ENCODE results near the gene MRPS34. TPM values are rescaled to one million over a fixed set of nuclear protein-coding genes. Genes with fewer than 3 reads are reported as not detected.

Gene MRPS34
- total RNA-seq, 1 donor from 2014 or later = 84.6 TPM

DNA sequence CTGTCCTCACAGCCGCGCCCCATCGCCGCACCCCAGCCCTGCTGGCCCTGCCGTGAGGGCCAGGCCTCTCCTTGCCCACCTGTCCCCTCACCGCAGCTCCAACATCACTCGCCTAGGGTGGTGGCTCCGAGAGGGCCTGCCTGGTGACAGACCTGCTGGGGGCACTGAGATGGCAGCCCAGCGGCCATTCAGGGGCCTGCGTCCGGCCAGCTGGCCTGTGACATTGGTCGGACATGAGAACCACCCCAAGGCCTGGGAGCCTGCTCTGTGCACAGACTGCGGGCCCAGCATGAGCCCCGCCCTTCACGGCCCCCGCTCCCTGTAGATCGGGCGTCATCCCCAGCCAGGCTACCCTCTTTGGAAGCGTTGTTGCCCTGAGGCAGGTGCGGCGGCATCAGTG lies 13.4 kb downstream of the MRPS34 start:
- H3K4me3 Mint-ChIP-seq (ENCODE audit: low read depth) = no peak overlapping the region
- peaks cover 4% of the 10 kb centered on the region for H3K36me3 Mint-ChIP-seq (ENCODE audit: insufficient read depth)
- DNase-seq (ENCODE audit: low spot score, unreplicated experiment) = no peak

DNA sequence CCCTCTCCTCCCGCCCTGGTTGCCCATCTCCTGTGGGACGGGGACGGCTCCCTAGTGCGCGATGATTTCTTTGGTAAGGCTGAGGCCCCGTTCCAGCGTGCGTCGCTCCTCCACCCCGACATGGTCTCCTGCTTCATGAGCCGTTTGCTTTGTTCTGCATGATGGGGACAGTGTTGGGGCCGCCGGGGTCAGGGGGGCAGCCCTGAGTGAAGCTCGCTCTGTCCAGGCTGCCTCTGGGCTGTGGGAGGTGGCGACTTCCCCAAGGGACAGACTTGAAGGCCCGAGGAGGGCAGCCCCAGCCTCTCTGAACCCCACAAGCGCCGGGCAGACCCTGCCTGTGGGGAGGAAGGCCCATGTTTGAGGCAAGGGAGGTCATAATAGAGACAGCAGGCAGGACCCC lies 14.0 kb downstream of the MRPS34 start:
- TF ChIP-seq, protein P1, sequence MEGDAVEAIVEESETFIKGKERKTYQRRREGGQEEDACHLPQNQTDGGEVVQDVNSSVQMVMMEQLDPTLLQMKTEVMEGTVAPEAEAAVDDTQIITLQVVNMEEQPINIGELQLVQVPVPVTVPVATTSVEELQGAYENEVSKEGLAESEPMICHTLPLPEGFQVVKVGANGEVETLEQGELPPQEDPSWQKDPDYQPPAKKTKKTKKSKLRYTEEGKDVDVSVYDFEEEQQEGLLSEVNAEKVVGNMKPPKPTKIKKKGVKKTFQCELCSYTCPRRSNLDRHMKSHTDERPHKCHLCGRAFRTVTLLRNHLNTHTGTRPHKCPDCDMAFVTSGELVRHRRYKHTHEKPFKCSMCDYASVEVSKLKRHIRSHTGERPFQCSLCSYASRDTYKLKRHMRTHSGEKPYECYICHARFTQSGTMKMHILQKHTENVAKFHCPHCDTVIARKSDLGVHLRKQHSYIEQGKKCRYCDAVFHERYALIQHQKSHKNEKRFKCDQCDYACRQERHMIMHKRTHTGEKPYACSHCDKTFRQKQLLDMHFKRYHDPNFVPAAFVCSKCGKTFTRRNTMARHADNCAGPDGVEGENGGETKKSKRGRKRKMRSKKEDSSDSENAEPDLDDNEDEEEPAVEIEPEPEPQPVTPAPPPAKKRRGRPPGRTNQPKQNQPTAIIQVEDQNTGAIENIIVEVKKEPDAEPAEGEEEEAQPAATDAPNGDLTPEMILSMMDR (IDR thresholded peaks at IDR 0.05; ENCODE audit: unreplicated experiment) = no peak
- peaks cover 6% of the 10 kb centered on the region for H3K36me3 Mint-ChIP-seq (ENCODE audit: insufficient read depth)
- H3K27ac Mint-ChIP-seq = no peak overlapping the region
- peaks cover 5% of the 10 kb centered on the region for H3K4me1 Mint-ChIP-seq (ENCODE audit: low read depth)
- H3K9me3 Mint-ChIP-seq (ENCODE audit: low read depth) = no peaks in the 10 kb centered on the region
- no peak for DNase-seq (ENCODE audit: low spot score, unreplicated experiment)
- H3K27me3 Mint-ChIP-seq = no peaks in the 10 kb centered on the region
- no peak overlapping the region for H3K4me3 Mint-ChIP-seq (ENCODE audit: low read depth)

More for the DNA sequence above, 13.4 kb downstream of the MRPS34 start:
- Mint-ChIP-seq H3K4me1 (ENCODE audit: low read depth) (peaks cover 5% of the 10 kb centered on the region), H3K9me3 (ENCODE audit: low read depth) (no peaks in the 10 kb centered on the region), H3K27ac (no peak overlapping the region), H3K27me3 (no peaks in the 10 kb centered on the region)
- TF ChIP-seq, protein P1 (IDR thresholded peaks at IDR 0.05; ENCODE audit: unreplicated experiment) = no peak

DNA sequence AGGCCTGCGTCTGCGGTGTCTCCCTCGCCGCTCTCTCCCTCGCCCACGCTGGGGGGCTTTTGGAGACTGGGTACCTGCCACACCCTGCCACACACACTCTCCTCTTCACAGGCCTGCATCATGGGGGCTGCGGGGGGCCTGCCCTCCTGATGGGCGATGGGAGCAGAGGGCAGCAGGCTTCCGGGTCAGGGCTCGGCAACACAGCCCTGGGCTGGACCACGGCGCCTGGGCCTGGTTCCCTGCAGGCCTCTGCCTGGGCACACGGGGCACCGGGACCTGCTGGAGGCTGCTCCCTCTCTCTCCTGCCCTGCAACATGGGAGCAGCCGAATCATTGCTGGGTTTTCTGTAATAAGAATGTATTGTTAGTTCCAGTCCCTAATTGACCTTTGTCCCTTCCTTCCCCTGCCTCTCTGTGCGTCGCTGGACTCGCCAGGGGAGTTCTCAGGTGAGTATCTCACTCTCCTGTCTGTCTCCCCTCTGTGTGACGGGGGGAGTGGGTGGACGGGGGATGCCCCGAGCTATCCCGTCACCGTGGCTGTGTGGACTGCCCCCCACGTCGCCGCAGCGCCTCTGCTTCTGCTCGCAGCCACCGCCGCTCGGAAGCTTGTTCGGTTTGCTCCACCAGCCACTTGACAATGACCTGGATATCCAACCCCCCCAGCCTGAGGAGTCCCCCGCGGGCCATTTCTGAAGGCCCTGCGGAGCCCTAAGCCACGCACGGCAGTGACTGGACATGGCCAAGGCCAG lies 15.0 kb downstream of the MRPS34 start:
- no peaks in the 10 kb centered on the region for H3K9me3 Mint-ChIP-seq (ENCODE audit: low read depth)
- no peak for DNase-seq (ENCODE audit: low spot score, unreplicated experiment)
- H3K27ac Mint-ChIP-seq = no peak overlapping the region
- H3K27me3 Mint-ChIP-seq = no peaks in the 10 kb centered on the region
- H3K36me3 Mint-ChIP-seq (ENCODE audit: insufficient read depth) = peaks cover 6% of the 10 kb centered on the region
- peaks cover 5% of the 10 kb centered on the region for H3K4me1 Mint-ChIP-seq (ENCODE audit: low read depth)
- H3K4me3 Mint-ChIP-seq (ENCODE audit: low read depth) = no peak overlapping the region
- TF ChIP-seq, protein P1 (IDR thresholded peaks at IDR 0.05; ENCODE audit: unreplicated experiment) = no peak

DNA sequence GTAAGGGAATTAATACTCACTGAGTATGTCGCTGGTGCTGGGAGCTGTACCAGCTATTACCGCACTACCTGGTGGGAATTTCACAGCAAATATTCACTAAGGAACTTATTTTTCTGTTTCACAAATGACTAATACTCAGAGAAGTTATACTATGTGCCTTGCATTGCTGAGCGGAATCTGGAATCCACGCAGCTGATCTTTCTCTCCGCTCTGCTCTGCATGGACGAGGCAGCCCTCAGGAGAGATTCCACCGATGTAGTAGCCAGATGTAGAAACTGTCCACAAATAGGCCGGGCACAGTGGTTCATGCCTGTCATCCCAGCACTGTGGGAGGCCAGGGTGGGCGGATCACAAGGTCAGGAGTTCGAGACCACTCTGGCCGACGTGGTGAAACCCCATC lies 18.7 kb downstream of the MRPS34 start:
- Mint-ChIP-seq H3K27me3 (no peaks in the 10 kb centered on the region), H3K4me3 (ENCODE audit: low read depth) (no peak overlapping the region), H3K9me3 (ENCODE audit: low read depth) (no peaks in the 10 kb centered on the region), H3K27ac (peak overlapping the region; percentile 29), H3K36me3 (ENCODE audit: insufficient read depth) (peaks cover 6% of the 10 kb centered on the region), H3K4me1 (ENCODE audit: low read depth) (peaks cover 5% of the 10 kb centered on the region)
- no peak for DNase-seq (ENCODE audit: low spot score, unreplicated experiment)
- TF ChIP-seq, protein P1 (IDR thresholded peaks at IDR 0.05; ENCODE audit: unreplicated experiment) = no peak

- H3K4me3 Mint-ChIP-seq (ENCODE audit: low read depth) = no peak overlapping the region
- peaks cover 2% of the 10 kb centered on the region for H3K4me1 Mint-ChIP-seq (ENCODE audit: low read depth)
- H3K36me3 Mint-ChIP-seq (ENCODE audit: insufficient read depth) = peaks cover 5% of the 10 kb centered on the region
- H3K27ac Mint-ChIP-seq = no peak overlapping the region
- H3K9me3 Mint-ChIP-seq (ENCODE audit: low read depth) = no peaks in the 10 kb centered on the region
- H3K27me3 Mint-ChIP-seq = no peaks in the 10 kb centered on the region
- DNase-seq (ENCODE audit: low spot score, unreplicated experiment) = no peak
- TF ChIP-seq, protein P1 (IDR thresholded peaks at IDR 0.05; ENCODE audit: unreplicated experiment) = no peak
Measured at GRCh38 chr16:1752853-1753252, 20.1 kb downstream of the MRPS34 start.

Measured in progenitor cell of endocrine pancreas (in vitro differentiated cells).